Breast epithelium (tissue), 3 donors: ENCODE results near the gene KIF1A.

Experiments
- POLR2A ChIP-seq: fragments of 450-650 bp; IDR thresholded peaks from one replicate; pipeline ENCODE4 v1.6.1; 2016; ENCODE audit warnings: antibody characterized with exemption, mild to moderate bottlenecking, moderate library complexity
- POLR2AphosphoS5 ChIP-seq, 3 donors: sonication (generic); formaldehyde crosslinking; IDR thresholded peaks; one replicate each; pipeline ENCODE4 v1.6.1; 2017; ENCODE audit warnings: antibody characterized with exemption in 3 of 3
- TF ChIP-seq, protein P1 (sequence below), 3 donors: fragments of 450-650 bp; IDR thresholded peaks; one replicate each; pipeline ENCODE4 v1.5.1; 2016 to 2017; ENCODE audit warnings: antibody characterized with exemption in 3 of 3, mild to moderate bottlenecking in 3 of 3, moderate library complexity in 3 of 3

DNA sequence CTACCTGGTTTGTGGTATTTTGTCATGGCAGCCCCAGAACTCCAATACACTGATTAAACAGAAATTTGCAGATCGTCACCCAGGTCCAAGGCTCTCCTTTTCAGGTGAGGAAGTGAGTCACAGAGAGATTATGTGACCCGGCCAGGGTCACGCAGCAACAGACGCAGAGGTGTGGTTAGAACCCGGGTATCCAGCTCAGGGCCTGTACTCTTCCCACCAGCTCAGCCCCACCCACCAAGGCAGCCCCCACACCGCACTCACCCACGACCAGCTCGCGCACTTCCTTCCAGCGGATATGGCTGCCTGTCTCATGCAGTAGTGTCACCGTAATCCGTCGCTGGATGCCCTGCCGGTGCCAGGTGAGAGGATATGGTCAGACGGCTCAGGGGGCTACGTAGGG lies 80.2 kb downstream of the KIF1A start:
- TF ChIP-seq, protein P1, sequence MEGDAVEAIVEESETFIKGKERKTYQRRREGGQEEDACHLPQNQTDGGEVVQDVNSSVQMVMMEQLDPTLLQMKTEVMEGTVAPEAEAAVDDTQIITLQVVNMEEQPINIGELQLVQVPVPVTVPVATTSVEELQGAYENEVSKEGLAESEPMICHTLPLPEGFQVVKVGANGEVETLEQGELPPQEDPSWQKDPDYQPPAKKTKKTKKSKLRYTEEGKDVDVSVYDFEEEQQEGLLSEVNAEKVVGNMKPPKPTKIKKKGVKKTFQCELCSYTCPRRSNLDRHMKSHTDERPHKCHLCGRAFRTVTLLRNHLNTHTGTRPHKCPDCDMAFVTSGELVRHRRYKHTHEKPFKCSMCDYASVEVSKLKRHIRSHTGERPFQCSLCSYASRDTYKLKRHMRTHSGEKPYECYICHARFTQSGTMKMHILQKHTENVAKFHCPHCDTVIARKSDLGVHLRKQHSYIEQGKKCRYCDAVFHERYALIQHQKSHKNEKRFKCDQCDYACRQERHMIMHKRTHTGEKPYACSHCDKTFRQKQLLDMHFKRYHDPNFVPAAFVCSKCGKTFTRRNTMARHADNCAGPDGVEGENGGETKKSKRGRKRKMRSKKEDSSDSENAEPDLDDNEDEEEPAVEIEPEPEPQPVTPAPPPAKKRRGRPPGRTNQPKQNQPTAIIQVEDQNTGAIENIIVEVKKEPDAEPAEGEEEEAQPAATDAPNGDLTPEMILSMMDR (IDR thresholded peaks at IDR 0.05), result no peak
- TF ChIP-seq POLR2A (no peak), POLR2AphosphoS5 (IDR thresholded peaks at IDR 0.05) (no peak)
